Astrocyte of the spinal cord (primary cell): Measurements from ENCODE around the gene HBB.

ENCODE experiments used
- DNase-seq: peaks from one replicate; pipeline ENCODE4 v3.0.0; 2011; ENCODE audit warnings: low read depth, low spot score
- H3K4me3 ChIP-seq: 2 replicates; pipeline ENCODE4 v1.5.1; 2011; ENCODE audit warnings: low read depth, mild to moderate bottlenecking, low read length, moderate library complexity
- in situ Hi-C: cut with HindIII; loops from 2 replicates; pipeline ENCODE4 v1.10.0; 2017; ENCODE audit warnings: low sequenced_read_pairs
- TF ChIP-seq, protein P1 (sequence below): IDR thresholded peaks from 2 replicates; pipeline ENCODE4 v1.5.1; 2012; ENCODE audit warnings: low read depth, mild to moderate bottlenecking, low read length, inconsistent platforms

The HBB gene

DNA sequence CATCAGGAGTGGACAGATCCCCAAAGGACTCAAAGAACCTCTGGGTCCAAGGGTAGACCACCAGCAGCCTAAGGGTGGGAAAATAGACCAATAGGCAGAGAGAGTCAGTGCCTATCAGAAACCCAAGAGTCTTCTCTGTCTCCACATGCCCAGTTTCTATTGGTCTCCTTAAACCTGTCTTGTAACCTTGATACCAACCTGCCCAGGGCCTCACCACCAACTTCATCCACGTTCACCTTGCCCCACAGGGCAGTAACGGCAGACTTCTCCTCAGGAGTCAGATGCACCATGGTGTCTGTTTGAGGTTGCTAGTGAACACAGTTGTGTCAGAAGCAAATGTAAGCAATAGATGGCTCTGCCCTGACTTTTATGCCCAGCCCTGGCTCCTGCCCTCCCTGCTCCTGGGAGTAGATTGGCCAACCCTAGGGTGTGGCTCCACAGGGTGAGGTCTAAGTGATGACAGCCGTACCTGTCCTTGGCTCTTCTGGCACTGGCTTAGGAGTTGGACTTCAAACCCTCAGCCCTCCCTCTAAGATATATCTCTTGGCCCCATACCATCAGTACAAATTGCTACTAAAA lies at the start of gene HBB:
Gene HBB, minus strand, starts transcription at position 340 of the 579 bp plus-strand sequence. Its CDS starts 50 bp downstream, at position 290.
- TF ChIP-seq, protein P1, sequence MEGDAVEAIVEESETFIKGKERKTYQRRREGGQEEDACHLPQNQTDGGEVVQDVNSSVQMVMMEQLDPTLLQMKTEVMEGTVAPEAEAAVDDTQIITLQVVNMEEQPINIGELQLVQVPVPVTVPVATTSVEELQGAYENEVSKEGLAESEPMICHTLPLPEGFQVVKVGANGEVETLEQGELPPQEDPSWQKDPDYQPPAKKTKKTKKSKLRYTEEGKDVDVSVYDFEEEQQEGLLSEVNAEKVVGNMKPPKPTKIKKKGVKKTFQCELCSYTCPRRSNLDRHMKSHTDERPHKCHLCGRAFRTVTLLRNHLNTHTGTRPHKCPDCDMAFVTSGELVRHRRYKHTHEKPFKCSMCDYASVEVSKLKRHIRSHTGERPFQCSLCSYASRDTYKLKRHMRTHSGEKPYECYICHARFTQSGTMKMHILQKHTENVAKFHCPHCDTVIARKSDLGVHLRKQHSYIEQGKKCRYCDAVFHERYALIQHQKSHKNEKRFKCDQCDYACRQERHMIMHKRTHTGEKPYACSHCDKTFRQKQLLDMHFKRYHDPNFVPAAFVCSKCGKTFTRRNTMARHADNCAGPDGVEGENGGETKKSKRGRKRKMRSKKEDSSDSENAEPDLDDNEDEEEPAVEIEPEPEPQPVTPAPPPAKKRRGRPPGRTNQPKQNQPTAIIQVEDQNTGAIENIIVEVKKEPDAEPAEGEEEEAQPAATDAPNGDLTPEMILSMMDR, result no peak
- H3K4me3 ChIP-seq, result no peak within 1 kb of the TSS
- in situ Hi-C loops, result no loop called here
- no peak for DNase-seq

DNA sequence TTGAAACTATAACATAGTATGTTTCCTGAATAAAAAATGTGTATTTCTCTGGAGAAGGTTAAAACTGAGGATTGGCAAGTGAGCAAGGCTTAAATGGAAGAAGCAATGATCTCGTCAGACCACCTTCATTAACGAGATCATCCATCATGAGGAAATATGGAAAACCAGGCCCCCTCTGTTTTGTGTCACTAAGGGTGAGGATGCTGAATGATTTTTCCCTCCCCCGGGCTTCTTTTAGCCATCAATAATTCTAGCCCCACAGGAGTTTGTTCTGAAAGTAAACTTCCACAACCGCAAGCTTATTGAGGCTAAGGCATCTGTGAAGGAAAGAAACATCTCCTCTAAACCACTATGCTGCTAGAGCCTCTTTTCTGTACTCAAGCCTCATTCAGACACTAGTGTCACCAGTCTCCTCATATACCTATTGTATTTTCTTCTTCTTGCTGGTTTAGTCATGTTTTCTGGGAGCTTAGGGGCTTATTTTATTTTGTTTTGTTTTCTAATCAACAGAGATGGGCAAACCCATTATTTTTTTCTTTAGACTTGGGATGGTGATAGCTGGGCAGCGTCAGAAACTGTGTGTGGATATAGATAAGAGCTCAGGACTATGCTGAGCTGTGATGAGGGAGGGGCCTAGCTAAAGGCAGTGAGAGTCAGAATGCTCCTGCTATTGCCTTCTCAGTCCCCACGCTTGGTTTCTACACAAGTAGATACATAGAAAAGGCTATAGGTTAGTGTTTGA lies 48.7 kb upstream of the HBB start:
- in situ Hi-C loops, result no loop called here
- TF ChIP-seq, protein P1, result no peak
- DNase-seq, result no peak
- no peak overlapping the region for H3K4me3 ChIP-seq

DNA sequence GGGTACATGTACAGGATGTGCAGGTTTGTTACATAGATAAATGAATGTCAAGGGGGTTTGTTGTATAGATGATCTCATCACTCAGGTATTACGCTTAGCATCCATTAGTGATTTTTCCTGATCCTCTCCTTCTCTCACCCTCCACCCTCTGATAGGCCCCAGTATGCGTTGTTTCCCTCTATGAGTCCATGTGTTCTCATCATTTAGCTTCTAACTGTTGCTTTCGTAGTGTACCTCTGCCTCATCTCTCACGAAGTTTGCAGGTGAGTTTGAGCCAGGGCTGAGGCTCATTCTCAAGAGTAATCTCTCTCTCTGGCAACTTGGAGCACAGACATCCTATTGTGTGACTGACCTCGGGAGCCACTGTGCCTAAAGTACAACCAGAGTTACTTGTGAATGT lies 47.5 kb upstream of the HBB start:
- DNase-seq, result no peak
- H3K4me3 ChIP-seq, result no peak overlapping the region
- in situ Hi-C loops, result no loop called here
- TF ChIP-seq, protein P1, result no peak

DNA sequence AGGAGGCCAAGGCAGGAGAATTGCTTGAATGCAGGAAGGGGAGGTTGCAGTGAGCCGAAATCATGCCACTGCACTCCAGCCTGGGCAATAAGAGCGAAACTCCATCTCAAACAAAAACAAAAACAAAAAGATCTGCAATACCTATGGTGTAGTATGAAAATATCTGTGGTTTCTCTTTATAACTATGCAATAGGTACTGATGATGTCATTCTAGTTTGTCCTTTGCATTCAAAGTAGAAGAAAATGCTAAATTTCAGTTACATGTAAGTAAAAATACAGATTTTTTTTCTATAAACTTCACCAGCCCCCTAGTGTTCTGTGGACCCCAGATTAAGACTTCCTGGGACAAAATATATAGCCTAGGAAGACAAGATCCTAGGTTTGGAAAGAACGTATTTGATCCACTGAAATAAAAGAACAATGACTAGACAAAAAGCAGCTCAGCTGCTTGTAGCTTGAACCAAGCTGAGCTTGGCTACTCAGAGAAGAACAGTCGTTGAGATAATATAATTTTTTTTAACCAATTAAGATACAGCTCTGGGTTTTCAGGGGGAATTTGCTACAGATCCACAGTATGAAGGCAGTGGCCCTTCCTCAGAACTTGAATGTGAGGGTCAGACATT lies 45.6 kb upstream of the HBB start:
- TF ChIP-seq, protein P1, result no peak
- no peak overlapping the region for H3K4me3 ChIP-seq
- in situ Hi-C loops, result no loop called here
- DNase-seq, result no peak

DNA sequence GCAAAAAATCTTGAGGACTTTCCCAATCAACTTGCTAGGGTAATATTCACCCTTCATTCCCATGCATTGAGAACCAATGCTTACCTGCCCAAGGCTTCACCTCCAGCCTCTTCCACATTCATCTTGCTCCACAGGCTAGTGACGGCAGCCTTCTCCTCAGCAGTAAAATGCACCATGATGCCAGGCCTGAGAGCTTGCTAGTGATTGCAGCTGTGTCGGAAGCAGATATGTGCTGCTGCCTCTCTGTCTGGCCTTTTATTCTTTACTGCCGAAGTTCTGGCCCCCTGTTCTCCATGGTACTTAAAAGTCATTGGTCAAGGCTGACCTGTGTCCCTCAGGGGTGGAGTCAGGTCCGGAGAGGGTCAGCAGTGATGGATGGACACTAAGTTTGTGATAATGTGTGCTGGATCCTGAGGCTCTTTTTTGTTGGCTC lies 42.9 kb upstream of the HBB start, which contains the start of gene HBE1:
Gene HBE1, minus strand, starts transcription at position 231 of the 433 bp plus-strand sequence. Its CDS starts 55 bp downstream, at position 176.
- TF ChIP-seq, protein P1, result no peak
- DNase-seq, result no peak
- H3K4me3 ChIP-seq, result no peak within 1 kb of the TSS
- in situ Hi-C loops, result no loop called here

DNA sequence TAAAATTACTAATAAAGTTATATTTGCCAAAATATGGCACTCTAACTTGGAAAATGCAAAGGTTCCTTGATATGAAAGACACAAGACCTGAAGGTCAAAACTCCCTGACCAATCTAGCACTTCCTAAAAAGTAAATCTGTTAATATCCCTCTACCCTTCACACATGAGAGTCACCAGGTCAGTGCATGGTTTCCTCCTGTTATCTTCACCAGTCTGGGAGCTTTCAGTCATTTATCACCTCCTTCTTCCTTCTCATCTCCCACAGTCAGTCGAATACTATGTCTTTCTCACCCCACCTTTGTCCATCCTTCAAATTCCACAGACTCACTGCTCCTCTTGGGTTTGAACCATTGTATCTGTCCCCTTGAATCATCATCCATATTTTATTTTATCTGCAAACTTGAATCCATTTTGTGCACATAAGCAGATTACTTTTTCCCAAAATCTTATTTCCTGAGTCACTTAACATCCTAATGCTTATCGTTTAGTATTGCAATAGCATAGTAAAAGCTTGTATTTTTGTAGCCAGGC lies 40.2 kb upstream of the HBB start:
- TF ChIP-seq, protein P1, result no peak
- H3K4me3 ChIP-seq, result no peak overlapping the region
- no peak for DNase-seq
- in situ Hi-C loops, result no loop called here
